DMS53 treated with DMSO at 0.1 percent for 48 hours (cell line): ENCODE results near the gene MS4A18.
"Not testable (repeated sequence)": the region's sequence is repeated elsewhere in the genome, so short reads cannot be mapped to it uniquely, and the experiment has no call there.

ENCODE experiments used
- DNase-seq: peaks from one replicate; lab custom pipeline; 2025; ENCODE audit not compliant: unreplicated experiment; lab: John Stamatoyannopoulos, UW

MS4A18 gene

DNA sequence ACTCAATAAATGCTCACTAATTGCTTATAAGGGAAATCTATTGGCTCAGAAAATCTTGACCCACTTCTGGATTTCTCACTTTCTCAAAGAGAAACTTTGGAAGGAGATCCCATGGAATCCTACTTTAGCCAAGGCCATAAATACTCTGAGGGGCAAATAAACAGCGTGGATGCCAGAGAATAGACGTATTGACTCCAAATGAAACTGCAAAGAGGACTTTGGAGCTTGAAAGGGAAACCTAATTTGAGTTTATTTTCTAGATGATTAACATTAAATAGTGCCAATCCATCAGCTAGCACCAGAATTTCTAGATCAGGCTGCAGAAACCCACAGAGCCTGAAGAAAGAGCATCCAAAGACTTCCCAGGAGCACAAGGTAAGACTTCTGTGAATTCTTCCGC is at the start of gene MS4A18:
Gene MS4A18 (plus strand): TSS at position 301 of the 400 bp plus-strand sequence.
- no peak for DNase-seq

DNA sequence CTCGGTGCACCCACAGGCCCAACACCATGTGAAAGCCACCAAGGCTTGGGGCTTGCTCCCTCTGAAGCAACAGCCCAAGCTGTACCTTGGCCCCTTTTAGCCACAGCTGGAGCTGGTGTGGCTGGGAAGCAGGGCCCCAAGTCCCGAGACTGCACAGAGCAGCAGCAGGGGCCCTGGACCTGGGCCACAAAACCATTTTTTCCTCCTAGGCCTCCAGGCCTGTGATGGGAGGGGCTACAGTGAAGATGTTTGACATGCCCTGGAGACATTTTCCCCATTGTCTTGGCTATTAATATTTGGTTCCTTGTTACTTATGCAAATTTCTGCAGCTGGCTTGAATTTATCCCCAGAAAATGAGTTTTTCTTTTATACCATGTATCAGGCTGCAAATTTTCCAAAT is 46.3 kb upstream of the MS4A18 start:
- not testable (repeated sequence) for DNase-seq

DNA sequence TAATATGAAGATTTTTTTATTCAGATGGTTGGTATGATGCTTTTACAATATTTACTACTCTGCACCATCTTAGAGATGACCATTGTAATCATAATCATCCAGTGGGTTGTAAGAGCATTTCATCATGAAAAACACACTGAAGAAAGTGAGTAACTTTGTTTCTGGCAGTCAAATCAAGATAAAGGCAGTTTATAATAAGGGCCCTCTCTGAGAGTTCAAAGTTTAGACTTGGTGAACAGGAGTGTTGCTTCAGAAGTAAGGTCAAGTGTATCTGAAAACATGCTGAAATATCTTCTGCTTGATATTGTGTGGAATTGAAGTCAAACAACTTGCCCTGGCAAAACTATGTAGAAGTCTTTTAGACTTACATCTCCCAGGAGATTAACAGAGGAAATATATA is 44.6 kb upstream of the MS4A18 start:
- no peak for DNase-seq

DNA sequence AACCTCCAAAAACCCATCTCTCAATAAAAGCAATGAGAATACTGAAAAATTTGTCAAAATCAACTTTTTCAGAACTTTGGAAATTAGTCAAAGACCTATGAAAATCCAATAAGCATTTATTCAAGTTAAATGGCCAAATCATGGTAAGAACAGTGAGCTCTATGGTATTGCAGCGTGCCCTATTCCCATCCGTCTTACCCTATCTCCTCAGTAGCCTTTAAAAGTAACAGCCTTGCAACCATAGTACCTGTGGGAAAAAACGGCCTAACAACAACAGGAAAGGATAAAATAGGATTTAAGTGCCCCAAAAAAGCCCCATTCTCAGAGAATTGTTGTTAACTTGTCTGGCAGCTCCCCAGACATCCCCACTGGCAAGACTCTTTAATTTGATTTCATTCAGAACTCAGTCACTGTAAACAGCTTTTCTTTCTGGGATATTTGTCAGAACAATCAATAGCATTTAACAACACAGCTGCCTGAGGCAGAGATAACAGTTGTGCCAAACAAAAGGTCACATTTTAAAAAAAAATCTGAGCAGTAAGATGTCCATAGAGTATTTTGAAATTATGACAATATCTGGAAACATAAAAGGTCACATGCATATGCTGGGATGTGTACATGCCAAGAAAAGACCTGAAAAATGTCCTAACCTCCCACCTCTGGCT is 43.9 kb upstream of the MS4A18 start:
- no peak for DNase-seq

DNA sequence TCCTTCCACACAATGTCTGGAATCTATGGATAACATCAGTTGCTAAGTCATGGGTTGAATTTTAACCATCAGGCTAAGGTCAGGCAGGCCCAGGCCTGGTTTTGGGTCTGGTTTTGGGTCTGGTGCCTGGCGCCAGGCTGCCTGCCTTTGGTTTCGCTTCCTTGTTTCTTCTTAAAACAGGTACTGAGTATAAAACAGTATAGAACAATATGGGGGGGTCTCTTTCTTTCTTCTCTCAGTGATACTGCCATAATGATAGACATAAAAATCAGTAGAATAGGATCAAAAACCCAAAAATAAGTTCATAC is 40.0 kb upstream of the MS4A18 start:
- DNase-seq, result not testable (repeated sequence)

DNA sequence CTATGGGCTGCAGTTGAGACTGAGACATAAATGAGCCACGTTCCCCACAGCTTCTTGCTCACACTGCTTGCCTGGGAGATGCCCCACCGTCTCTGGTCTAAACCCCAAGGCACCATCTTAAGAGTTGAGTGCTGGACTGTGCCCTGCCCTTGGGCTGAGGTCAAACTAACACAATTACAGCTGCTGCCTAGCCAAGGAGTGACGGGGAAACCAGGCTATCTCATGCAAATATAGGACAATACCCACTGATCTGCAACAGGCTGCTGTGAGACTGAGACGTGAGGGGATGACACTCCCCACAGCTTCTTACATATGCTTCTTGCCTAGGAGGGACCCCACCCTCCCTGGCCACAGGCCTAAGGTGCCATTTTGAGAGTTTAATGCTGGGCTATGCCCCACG is 32.9 kb upstream of the MS4A18 start:
- no peak for DNase-seq

DNA sequence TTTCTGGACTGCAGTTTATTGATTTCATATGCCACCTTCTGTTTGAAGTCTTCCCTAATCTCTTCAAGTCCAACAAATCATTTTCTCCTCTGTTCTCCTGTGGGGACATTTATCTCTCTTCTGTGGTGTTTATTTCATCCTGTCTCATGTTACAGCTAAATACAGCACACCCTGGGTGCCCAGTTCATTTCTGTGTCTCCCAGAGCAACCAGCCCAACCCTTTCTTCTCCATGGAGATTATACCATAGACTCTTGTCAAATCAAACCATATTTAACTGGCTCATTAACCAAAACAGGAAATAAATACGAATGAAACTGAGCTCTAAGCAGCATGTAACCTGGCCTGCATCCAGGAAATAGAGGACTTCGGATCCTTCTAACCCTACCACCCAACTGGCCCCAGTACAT is 25.2 kb upstream of the MS4A18 start, which contains the start of gene MS4A8:
Gene MS4A8 (plus strand): TSS at position 329 of the 408 bp plus-strand sequence. CDS start 1,249 bp downstream, outside the sequence.
- peak; percentile 49 for DNase-seq

DNA sequence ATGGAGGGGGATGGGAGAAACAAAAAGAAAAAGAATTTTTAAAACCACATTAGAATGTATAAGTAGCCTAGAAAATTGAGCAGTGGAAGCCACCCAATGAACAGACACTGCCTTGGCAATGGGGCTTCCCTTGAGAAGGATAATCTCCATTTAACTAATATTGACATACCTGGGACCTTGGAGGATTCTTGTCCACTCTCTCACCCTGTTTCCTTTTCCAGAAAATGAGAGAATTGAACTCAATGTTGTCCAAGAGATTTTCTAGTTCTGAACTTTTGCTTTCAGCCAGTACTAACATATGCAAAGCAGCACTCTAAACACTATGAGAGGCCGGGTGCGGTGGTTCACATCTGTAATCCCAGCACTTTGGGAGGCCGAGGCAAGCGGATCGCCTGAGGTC is 24.6 kb upstream of the MS4A18 start:
- no peak for DNase-seq

DNA sequence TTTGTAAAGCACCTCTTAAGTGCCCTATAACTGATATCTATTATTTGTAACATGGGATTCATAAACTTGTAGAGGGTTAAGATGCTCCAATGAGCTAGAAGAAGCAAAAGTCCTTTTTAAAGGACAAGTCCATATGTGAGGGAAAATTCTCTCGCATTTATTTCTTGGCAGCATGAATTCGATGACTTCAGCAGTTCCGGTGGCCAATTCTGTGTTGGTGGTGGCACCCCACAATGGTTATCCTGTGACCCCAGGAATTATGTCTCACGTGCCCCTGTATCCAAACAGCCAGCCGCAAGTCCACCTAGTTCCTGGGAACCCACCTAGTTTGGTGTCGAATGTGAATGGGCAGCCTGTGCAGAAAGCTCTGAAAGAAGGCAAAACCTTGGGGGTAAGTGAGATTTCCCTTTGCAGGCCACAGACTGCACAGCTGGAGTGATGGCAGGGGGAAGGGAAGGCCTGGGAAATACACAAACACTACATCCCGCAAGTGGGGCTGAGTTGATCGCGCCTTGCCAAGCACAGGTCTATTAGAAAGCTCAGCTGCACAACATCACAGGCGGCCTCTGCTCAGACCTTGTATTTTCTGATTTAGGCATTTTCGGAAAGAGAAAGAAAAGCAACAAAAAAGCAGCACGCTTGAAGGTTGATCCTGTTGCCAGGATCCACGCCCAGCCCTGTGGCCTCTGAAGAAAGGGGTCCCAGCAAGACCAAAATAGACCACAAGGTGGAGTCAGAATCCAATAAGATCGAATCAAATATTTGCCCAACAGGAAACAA is 23.6 kb upstream of the MS4A18 start:
- peak; percentile 60 for DNase-seq

DNA sequence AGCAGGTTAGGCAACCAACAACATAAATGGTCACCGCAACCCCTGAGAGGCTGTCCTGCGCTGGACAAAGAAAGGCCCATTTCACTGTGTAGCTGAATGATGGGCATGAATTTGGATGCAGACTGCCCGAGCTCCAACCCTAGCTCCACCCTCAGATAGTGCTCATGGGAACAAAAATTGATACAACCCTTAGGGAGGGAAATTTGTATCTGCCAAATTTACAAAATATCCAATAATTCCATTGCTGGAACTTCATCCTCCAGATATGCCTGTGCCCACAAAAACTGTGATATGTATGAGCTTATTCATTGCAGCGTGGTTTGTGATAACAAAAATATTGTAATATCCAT is 23.1 kb upstream of the MS4A18 start:
- no peak for DNase-seq

DNA sequence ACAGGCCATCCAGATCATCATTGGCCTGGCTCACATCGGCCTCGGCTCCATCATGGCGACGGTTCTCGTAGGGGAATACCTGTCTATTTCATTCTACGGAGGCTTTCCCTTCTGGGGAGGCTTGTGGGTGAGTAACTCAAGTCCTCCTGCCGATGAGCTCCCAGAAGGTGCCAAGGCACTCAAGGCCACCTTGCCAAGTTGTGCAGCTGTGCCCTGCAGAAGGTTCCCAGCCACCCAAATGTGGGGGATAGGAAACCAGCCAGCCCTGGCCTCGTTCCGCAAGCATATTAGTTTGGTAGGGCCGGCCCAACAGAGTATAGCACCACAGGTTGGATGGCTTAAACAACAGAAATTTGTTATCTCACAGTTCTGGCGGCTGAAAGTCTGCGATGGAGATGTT is 21.1 kb upstream of the MS4A18 start:
- no peak for DNase-seq

DNA sequence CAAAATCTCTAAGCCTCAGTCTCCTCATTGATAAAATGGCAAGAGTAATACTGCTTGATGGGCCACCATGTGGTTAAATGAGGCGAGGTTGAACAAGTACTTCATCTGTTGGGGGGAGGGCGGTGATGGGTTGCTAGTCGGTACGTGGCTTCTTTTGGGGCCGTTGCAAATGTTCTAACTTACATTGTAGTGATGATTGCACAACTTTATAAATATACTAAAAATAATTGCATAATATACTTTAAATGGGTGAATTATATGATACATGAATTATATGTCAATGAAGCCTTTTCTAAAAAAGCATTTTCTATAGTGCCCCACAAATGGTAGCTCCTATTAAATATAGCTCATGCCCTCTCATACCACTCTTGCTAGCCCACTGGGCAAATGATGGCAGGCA is 18.6 kb upstream of the MS4A18 start:
- DNase-seq, result no peak

DNA sequence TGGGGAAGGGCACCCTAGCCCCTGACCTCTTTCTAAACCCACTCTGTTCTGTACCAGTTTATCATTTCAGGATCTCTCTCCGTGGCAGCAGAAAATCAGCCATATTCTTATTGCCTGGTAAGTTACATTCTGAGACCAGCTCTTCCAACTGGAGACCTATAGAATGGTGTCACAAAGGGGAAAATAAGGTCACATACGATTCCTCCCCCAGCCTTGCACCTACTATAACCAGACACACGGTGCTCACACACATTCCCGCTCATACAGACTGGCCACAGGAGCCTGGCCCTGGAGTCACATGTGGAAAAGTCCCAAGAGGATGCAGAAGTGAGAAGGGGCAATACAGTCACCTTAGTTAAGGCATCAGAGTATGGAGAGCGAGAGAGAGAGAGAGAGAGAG is 17.6 kb upstream of the MS4A18 start:
- no peak for DNase-seq

DNA sequence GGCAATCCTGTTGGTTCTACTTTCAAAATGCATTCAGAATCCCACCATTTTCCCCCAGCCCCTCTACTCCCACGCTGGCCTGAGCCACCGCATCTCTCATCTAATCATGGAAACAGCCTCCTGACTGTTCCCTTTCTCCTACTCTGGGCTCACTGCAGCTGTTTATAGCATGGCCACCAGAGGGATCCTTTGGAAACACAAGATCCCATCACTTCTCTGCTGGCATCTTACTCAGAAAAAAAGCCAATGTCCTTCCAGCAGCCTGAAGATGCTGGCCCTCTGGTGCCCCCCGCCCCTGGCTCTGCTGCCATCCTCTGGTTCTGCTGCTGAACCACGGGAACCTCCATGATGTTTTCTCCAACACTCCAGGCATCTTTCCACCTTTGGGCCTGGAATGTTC is 14.0 kb upstream of the MS4A18 start:
- DNase-seq, result no peak

DNA sequence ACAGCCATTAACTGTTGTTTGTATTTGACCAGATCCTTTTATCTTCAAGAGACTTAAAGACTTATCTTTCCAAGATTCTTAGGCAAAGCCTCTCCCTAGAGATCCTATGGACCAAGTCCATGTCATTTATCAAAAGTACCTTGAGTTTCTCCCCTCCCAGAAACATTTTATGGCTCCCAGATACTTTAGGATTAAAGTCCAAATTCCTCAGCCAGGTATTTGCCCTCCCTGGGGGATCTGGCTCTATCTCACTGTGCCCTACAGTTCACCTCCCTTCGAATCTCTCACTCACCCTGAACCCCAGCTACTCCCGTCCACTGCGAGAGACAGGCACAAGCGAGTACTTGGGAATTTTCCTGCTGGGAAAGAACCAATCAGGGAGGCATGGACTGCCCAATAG is 13.2 kb upstream of the MS4A18 start:
- DNase-seq, result no peak

DNA sequence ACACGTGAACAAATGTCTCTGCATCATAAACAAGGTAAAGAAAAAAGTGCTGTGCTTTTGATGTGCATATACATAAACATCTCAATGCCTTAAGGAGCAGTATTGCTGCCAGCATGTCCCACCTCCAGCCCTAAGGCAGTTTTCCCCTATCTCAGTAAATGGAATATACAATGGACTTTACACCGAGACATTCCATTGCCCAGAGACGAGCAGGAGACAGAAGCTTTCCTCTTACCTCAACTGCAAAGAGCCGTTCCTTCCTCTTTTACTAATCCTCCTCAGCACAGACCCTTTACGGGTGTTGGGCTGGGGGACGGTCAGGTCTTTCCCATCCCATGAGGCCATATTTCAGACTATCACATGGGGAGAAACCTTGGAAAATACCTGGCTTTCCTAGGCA is 11.1 kb upstream of the MS4A18 start:
- DNase-seq, result not testable (repeated sequence)

DNA sequence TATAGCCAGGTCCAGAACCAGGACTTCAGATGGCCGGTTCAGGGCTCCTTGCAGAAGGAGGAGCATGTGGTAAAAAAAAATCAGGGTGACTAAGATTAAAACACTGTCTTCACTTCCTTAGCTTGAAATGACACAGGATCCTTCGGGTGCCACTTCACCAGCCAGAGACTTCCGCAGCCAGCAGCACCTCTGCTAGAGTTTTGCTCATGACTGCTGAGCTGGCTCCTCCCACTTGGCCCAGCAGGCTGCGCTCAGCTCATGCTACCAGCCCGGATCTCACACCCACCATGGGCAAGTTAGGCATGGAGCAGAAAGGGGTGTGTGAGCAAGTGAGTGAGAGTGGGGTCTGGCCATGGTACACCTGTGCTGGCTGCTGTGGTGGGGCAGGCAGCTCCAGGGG is 6.6 kb upstream of the MS4A18 start:
- no peak for DNase-seq

DNA sequence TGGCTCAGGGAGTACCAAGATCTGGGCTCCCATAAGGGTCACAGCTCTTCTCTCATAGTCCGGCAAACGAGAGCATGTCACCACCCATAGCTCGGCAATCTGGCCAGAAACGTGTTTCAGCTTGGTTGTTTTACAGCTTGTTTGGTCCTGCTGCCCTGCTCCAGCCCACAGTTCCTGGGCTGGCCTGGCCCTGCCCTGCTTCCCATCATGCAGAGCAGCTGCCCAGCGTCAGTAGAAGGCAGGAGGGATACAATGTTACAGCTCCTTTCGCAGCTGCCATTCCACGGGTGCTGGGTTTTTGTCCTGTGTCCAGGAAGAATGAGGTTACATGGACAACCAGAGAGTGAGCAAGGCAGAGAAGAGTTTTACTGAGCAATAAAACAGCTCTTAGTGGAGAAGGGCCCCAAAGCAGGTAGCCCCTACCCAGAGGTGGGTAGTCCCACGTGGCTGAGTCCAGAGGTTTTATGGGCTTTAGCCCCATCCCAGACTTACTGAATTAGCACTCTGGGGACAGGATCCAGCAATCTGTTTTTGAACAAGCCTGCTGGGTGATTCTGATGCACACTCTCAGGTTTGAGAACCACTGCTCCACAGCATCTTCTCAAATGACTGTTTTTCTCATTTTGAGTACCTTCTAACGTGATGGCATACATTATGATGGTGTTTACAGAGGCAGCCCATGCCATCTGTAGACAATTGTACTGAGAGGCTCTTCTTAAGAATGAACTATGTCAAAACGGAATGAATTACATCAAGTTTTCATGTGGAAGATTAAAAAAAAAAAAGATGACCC is 5.8 kb upstream of the MS4A18 start:
- DNase-seq, result no peak

DNA sequence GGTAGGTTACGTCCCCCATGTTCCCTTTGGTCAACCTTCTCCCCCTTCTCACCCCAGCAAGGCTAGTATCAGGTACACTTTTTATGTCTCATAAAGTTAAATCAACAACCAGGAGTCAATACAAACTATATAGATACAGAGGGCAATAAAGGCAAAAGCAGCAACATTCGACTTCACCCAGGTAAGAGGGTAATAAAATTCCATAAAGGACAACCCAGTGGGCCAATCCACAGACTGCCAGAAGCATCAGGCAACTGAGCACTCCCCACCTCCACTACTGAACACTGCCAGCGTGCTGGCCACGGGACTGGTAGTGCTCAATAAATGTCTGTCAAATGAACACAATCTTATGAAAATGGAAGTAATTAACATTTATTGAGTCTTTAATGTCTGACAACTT is 5.1 kb upstream of the MS4A18 start:
- DNase-seq, result no peak

DNA sequence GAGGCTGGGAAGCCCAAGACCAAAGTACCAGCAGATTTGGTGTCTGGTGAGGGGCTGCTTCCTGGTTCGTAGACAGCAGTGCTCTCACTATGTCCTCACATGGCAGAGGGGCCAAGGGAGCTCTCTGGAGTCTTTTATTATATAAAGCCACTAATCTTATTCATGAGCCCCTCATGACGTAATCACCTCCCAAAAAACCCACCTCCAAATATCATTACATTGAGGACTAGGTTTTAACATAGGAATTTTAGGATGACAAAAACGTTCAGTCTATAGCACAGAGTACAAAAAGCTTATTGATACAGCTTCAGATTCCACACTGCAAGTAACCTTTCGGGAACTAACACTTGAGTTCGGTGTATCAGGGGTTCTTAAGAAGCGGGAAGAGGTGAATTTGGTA is 4.1 kb upstream of the MS4A18 start:
- DNase-seq, result no peak

DNA sequence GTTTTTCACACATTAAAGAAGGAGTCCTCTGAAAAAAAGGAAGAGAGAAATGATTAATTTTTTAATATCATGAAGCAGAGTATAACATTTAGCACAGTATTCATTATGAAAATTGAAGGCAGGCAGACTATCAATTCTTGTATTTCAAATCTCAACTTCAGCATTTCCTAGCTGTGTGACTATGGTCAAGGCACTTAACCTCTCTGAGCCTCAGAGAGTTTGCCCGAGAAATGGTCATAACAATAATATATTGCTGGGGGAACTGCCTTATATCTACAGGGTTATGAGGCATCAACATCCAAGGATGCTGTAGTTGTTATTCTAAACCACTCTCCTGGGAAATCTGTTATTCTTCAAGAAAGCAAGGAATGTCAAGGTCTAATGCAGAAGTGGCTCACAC is 1.1 kb downstream of the MS4A18 start:
- no peak for DNase-seq

DNA sequence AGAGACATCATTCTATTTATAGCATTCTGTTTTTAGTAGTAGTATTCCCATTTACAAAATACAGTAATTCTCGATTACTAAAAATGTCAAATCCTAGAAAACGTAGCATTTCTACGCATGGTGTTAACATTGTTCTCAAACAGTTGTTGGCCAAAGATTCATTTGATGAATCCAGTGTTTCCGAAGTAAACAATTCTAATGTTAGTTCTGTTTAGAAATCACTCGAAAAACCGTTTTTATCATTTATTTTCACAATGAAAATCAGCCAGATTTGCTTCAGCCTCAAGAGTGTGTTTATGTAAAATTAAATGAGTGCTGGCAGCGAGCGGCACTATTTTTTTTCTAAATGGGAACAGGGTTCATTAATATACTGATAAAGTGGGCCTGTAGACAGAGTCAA is 7.1 kb downstream of the MS4A18 start:
- DNase-seq, result no peak
